Stimulated activated CD8-positive, alpha-beta memory T cell treated with anti-CD3 and anti-CD28 coated beads, Interleukin-4, amount 100 ng/mL, for 48 hours (primary cell): Measurements from ENCODE around the gene GPC1.

ENCODE experiments used
- DNase-seq: peaks from one replicate; pipeline ENCODE4 v3.0.0-alpha.2; 2020

GPC1 gene

DNA sequence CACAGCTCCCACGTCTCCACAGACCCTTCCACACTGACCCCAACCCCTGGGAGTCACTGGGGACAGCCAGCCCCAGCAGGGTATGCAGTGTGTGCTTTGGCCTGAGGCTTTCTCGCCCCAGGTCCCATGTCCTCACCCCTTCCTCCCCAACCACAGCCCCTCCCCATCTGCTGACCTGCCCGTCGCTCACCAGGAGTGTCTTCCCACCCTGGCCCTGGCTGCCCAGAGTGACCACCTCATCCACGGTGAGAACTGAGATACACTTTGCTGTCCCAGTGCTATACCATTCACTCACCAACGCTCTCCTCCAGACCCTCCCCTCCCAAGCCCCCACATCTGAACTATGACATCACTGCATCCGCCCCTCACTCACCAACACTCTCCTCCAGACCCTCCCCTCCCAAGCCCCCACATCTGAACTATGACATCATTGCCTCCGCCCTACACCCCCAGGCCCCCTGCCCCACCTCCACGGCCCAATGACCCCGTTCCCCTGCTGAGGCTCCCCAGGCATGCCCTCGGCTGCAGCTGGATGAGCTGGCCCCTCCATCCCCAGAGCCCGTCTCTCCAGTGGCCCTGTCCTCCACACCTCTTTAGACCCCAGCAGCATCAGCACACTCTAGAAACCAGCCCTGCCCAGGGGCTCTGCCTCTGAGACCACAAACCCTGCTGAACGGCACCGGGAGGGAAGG, 67.1 kb downstream of the GPC1 start:
- peak; percentile 6 for DNase-seq

- DNase-seq: peak; percentile 6
Measured at GRCh38 chr2:240503375-240503774, 67.9 kb downstream of the GPC1 start.

DNA sequence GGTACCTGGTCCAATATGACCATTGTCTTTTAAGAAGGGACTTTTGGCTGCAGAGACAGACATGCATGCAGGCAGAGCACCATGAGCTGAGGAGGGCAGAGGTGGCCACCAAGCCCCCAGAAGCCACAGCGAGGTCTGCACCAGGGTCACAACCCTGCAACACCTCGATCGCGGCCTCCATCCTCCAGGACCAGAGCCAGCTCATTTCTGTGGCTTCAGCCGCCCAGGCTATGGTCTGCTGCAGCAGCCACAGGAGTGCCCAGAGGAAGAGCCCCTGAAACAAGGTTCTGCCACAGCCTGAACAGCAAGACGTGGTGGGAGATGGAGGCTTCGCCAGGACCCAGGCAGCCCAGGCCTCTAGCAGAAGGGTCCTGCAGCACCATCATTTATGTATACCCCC, 68.4 kb downstream of the GPC1 start:
- no peak for DNase-seq

DNA sequence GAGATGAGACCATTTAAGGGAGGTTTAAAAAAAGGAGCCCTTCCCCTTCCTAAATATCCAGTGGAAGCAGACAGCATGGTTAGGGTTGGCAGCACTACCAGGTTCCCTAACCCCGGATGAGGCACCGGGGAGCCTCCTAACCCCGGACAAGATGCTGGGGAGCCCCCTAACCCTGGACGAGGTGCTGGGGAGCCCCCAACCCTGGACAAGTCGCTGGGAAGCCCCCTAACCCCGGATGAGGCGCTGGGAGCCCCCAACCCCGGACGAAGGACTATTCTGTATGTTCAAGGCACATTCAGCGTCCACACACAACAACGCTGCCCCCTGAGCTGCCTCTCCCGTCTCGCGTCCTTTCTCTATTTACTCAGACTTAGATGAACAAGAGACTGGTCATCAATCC, 70.4 kb downstream of the GPC1 start:
- peak; percentile 13 for DNase-seq

DNA sequence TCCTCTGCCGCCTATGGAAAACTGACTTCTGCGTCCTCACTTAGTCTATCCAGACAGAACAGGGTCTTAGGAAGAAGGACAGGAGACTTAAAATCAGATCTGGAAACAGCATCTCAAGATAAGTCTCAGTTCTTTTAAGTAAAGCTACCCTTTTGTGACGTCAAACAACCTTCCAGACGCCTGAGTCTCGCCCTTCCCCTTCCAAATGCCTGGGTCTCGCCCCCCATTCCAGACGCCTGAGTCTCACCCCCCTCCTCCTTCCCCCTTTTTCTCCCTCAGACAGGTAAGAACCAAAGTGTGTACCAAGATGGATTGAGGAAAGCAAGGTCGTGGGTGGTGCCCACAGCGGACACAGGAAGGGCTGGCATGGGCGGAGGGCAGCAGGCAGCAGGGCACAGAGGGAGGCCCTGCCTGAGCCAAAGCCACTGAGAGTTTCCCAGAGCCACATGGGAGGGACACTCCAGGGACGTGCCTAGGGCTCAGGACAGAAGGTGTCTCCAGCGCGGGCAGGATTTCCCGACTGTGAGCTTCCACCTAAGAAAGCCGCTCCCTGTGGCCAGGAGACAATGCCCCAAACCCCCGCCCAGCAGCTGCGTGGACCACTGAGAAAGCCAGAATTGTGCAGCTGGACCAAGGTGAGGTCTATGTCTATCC, 71.1 kb downstream of the GPC1 start:
- peak; percentile 7 for DNase-seq

GRCh38 chr2:240507060-240507777, 71.8 kb downstream of the GPC1 start:
- DNase-seq: peak; percentile 17

GRCh38 chr2:240507778-240508251, 72.4 kb downstream of the GPC1 start:
- peak; percentile 13 for DNase-seq

GRCh38 chr2:240508832-240509545, 73.5 kb downstream of the GPC1 start:
- peak; percentile 9 for DNase-seq

GRCh38 chr2:240509667-240510512, 74.4 kb downstream of the GPC1 start:
- DNase-seq: peak; percentile 9

GRCh38 chr2:240510513-240511210, 75.2 kb downstream of the GPC1 start:
- DNase-seq: peak; percentile 6

DNA sequence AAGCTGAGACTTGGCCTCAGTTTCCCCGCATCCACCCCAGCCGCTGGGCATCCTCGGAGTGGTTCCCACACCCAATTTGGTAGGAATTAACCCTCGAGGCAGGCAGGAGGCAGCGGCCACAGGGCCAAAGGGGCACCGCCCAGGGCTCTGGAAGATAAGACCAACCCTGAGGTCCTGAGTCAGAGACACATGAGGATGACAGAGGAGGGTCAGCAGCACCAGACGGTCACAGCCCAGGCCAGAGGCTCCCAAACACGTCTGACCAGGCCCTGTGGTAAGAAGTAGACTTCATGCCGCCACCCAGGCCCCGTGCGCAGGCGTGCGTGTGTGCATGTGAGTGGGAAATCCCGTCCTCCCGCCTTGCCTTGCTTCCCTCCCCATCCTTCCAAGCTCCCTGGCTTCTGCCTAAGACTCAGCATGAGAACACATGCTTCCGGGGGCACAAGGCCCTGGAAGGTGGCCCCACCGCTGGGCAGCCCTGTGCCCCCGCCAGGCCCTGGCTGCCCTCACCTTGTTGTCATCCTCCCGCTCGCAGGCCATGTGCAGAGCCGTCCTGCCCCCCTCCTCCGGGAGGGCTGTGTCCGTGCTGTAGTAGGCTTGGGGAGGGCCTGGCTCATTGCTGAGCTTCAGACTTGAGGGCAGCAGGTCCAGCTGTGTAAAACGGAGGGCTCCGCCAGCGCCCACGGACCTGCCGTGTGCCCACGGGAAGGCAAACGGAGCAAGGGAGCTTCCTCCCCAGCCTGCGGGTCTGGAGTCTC, 76.1 kb downstream of the GPC1 start:
- peak; percentile 18 for DNase-seq

- peak; percentile 10 for DNase-seq
Measured at GRCh38 chr2:240512109-240512485, 76.6 kb downstream of the GPC1 start.

DNA sequence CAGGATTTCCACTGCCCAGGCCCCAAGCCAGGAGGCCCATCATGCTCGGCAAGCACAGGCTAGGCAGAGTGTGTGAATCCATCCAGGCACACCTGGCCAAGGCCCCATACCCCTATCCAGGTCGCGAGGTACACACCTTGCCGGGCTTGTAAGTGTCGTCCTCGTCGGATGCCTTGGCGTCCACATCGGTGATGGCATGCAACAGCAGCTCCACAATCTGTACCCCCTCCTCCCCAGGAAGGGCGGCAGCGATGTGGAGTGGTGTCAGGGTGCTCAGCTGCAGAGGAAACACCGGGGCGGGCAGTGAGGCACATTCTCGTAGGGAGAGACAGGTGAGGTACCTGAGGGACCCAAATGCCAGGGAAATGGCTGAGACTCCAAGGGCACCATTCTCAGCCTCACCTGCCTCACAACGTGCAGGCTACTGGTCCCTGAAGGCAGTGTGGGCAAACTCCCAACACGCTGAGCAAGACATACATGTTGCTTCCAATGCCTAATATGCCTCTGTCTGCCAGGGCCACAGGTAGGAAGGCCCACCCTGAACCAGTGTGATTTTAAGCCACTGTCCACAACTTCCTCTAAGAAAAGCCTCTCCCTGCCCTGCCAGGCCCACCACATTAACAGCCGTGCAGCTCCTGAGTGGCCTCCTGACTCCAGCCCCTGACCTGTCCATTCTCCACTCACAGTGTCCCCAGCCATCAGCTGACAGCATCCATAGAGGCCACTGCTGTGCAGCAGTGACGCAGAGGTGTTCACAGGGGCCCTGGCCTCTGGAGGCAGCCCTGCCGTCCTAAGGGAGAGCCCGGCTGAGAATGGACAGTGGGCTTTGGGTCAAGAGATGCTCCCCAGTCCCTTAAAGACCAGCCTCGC, 77.4 kb downstream of the GPC1 start:
- peak; percentile 11 for DNase-seq

- peak; percentile 92 for DNase-seq
Measured at GRCh38 chr2:240513549-240514287, 78.3 kb downstream of the GPC1 start.

DNA sequence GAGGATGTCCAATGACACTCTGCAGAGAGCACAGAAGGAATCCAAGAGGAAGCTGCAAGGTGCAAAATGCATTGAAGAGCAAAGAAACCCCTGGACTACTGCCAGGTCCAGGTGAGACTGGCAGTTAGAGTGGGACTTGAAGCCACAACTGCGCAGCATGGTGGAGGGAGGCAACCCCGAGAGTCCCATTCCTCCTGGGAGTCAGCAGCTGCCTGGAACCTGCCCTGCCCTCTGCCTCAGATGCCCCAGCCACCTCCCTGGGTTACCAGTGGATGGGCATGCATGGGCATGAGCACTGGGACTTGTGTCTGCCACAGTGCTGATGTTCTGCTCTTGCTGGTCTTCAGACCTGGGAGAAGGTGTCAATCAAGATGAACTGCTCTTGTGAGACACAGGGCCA, 79.2 kb downstream of the GPC1 start:
- DNase-seq: peak; percentile 22

GRCh38 chr2:240517342-240517741, 81.9 kb downstream of the GPC1 start:
- DNase-seq: no peak
